Trophoblast cell (in vitro differentiated cells and primary cell): ENCODE results near the gene CUX1.

Source experiments
- DNase-seq, 2 donors: peaks; one replicate each; pipeline ENCODE4 v3.0.0-alpha.2; 2016
- H2AFZ ChIP-seq: 2 replicates; pipeline ENCODE4 v1.6.1; 2013; ENCODE audit warnings: low read length, moderate library complexity, mild to moderate bottlenecking; ENCODE audit not compliant: insufficient read depth, poor library complexity
- H2AK5ac ChIP-seq: 2 replicates; pipeline ENCODE4 v1.6.1; 2013; ENCODE audit warnings: mild to moderate bottlenecking, low read length
- H2BK120ac ChIP-seq: 2 replicates; pipeline ENCODE4 v1.6.1; 2013; ENCODE audit warnings: low read length, mild to moderate bottlenecking, moderate library complexity; ENCODE audit not compliant: insufficient read depth, poor library complexity
- H2BK12ac ChIP-seq: 2 replicates; pipeline ENCODE4 v1.6.1; 2013; ENCODE audit warnings: mild to moderate bottlenecking, low read length, moderate library complexity
- H2BK5ac ChIP-seq: 2 replicates; pipeline ENCODE4 v1.6.1; 2013; ENCODE audit warnings: low read length, low read depth, moderate library complexity, mild to moderate bottlenecking; ENCODE audit not compliant: poor library complexity
- H3K14ac ChIP-seq: 2 replicates; pipeline ENCODE4 v1.6.1; 2013; ENCODE audit warnings: mild to moderate bottlenecking, low read length
- H3K18ac ChIP-seq: 2 replicates; pipeline ENCODE4 v1.6.1; 2013; ENCODE audit warnings: mild to moderate bottlenecking, low read length
- H3K23ac ChIP-seq: 2 replicates; pipeline ENCODE4 v1.6.1; 2013; ENCODE audit warnings: low read length
- H3K27ac ChIP-seq: 2 replicates; pipeline ENCODE4 v1.5.1; 2013; ENCODE audit warnings: low read depth, mild to moderate bottlenecking, inconsistent platforms, low read length, moderate library complexity
- H3K27me3 ChIP-seq: 2 replicates; pipeline ENCODE4 v1.6.1; 2013; ENCODE audit warnings: inconsistent platforms, mild to moderate bottlenecking, low read length, moderate library complexity; ENCODE audit not compliant: insufficient read depth
- H3K36me3 ChIP-seq, 2 experiments: 1 replicate in 1 of 2; 2 replicates in 1 of 2; pipeline ENCODE4 v1.6.1; 2013; ENCODE audit warnings: low read length in 2 of 2, mild to moderate bottlenecking in 2 of 2, moderate library complexity in 1 of 2; ENCODE audit not compliant: insufficient read depth in 2 of 2, control insufficient read depth in 1 of 2
- H3K4ac ChIP-seq: 2 replicates; pipeline ENCODE4 v1.6.1; 2013; ENCODE audit warnings: low read depth, mild to moderate bottlenecking, low read length, moderate library complexity
- H3K4me1 ChIP-seq, 2 experiments: 1 replicate in 1 of 2; 2 replicates in 1 of 2; pipeline ENCODE4 v1.6.1; 2013; ENCODE audit warnings: low read length in 2 of 2, mild to moderate bottlenecking in 2 of 2, moderate library complexity in 1 of 2; ENCODE audit not compliant: insufficient read depth in 2 of 2, control insufficient read depth in 1 of 2
- H3K4me2 ChIP-seq: 2 replicates; pipeline ENCODE4 v1.6.1; 2013; ENCODE audit warnings: inconsistent platforms, mild to moderate bottlenecking, low read length, moderate library complexity
- H3K4me3 ChIP-seq: 2 replicates; pipeline ENCODE4 v1.5.1; 2013; ENCODE audit warnings: mild to moderate bottlenecking, low read depth, low read length, inconsistent platforms
- H3K79me1 ChIP-seq: one replicate; pipeline ENCODE4 v1.6.1; 2013; ENCODE audit warnings: low read length
- H3K79me2 ChIP-seq: 2 replicates; pipeline ENCODE4 v1.6.1; 2013; ENCODE audit warnings: low read length, mild to moderate bottlenecking; ENCODE audit not compliant: control insufficient read depth, insufficient read depth, poor library complexity
- H3K9ac ChIP-seq: 2 replicates; pipeline ENCODE4 v1.6.1; 2013; ENCODE audit warnings: mild to moderate bottlenecking, low read length
- H3K9me3 ChIP-seq: 2 replicates; pipeline ENCODE4 v1.6.1; 2013; ENCODE audit warnings: low read depth, mild to moderate bottlenecking, control low read depth, inconsistent platforms, low read length; ENCODE audit not compliant: insufficient read depth
- H4K12ac ChIP-seq: 2 replicates; pipeline ENCODE4 v1.6.1; 2013; ENCODE audit warnings: low read depth, mild to moderate bottlenecking, low read length, moderate library complexity
- H4K8ac ChIP-seq: 2 replicates; pipeline ENCODE4 v1.6.1; 2013; ENCODE audit warnings: low read depth, mild to moderate bottlenecking, low read length, moderate library complexity
- H4K91ac ChIP-seq: one replicate; pipeline ENCODE4 v1.6.1; 2013; ENCODE audit warnings: low read depth, mild to moderate bottlenecking, low read length, moderate library complexity
- WGBS: extraction: QIAGEN DNeasy Blood & Tissue Kit; methylation state at CpG from one replicate; pipeline ENCODE4 v1.1.7; 2013; ENCODE audit warnings: missing lambda C conversion rate; ENCODE audit not compliant: insufficient read length, insufficient coverage; ENCODE audit errors: extremely low coverage; 5-methylcytosine and 5-hydroxymethylcytosine counted together

The CUX1 gene

DNA sequence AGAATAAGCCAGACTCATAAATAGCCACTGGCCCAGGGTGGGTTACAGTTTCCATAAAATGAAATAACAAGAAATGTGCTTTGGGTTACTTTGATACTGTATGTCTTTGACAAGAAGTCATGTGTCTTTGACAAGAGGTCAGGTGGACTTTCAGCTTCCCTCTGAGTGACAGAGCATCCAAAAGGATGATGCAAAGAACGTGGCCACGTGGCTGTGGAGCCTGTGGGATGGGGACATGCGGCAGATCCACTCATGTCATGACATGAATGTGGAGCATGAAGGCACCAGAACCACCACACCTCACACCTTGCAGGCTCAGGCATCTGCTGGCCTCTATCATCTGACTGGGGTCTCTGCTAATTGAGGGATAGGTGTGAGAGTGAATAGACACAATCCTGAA lies 37.1 kb upstream of the CUX1 start:
- Histone ChIP-seq H3K36me3 (no peaks in the 10 kb centered on the region), H3K27me3 (no peaks in the 10 kb centered on the region), H2BK12ac (no peak overlapping the region), H3K79me2 (no peaks in the 10 kb centered on the region), H3K9me3 (peaks cover 2% of the 10 kb centered on the region), H3K4me3 (no peak overlapping the region), H2BK120ac (no peak overlapping the region), H2AK5ac (no peak overlapping the region), H3K4me2 (no peak overlapping the region), H3K4me1 (peaks cover 5% of the 10 kb centered on the region in 2 experiments), H3K18ac (no peak overlapping the region), H3K14ac (no peak overlapping the region), H4K12ac (no peak overlapping the region), H3K4ac (no peak overlapping the region), H3K23ac (no peak overlapping the region), H2BK5ac (no peak overlapping the region), H4K91ac (no peak overlapping the region), H3K27ac (no peak overlapping the region), H4K8ac (no peak overlapping the region), H2AFZ (no peak overlapping the region), H3K9ac (no peak overlapping the region), H3K79me1 (no peaks in the 10 kb centered on the region)
- no peak for DNase-seq
- WGBS, result no CpG with 5 or more reads among the region's 3 CpGs

DNA sequence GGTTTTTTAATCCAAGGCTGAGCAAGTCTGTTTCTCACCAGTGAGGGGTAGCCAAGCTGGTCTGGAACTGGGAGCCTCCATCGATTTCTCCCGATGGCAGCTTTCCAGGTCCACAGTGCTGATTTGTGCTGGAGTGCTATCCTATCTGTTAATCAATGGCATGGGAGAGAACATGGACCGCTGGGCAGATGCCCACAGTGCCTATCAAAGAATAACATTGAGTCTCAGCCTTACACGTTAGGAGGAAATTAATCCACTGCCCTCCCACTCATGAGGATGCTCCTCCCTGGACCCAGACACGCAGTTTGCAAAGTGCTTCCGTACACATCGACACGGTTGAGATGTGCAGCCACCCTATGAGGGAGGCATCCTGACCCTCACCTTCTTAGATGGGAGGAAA lies 36.0 kb upstream of the CUX1 start:
- H4K8ac ChIP-seq, result no peak overlapping the region
- no peak overlapping the region for H3K9ac ChIP-seq
- no peak overlapping the region for H3K14ac ChIP-seq
- H3K9me3 ChIP-seq, result peaks cover 2% of the 10 kb centered on the region
- no peak overlapping the region for H3K4me3 ChIP-seq
- no peak overlapping the region for H4K91ac ChIP-seq
- no peak overlapping the region for H3K4ac ChIP-seq
- WGBS, result no CpG with 5 or more reads among the region's 8 CpGs
- H3K36me3 ChIP-seq, result no peaks in the 10 kb centered on the region
- no peak for DNase-seq
- no peak overlapping the region for H2BK120ac ChIP-seq
- H2AFZ ChIP-seq, result no peak overlapping the region
- H2BK12ac ChIP-seq, result no peak overlapping the region
- H3K27ac ChIP-seq, result no peak overlapping the region
- peaks cover 5% of the 10 kb centered on the region in 2 experiments for H3K4me1 ChIP-seq
- H2AK5ac ChIP-seq, result no peak overlapping the region
- H3K23ac ChIP-seq, result no peak overlapping the region
- H3K18ac ChIP-seq, result no peak overlapping the region
- no peak overlapping the region for H4K12ac ChIP-seq
- no peak overlapping the region for H2BK5ac ChIP-seq
- H3K4me2 ChIP-seq, result no peak overlapping the region
- no peaks in the 10 kb centered on the region for H3K79me1 ChIP-seq
- no peaks in the 10 kb centered on the region for H3K79me2 ChIP-seq
- H3K27me3 ChIP-seq, result no peaks in the 10 kb centered on the region

DNA sequence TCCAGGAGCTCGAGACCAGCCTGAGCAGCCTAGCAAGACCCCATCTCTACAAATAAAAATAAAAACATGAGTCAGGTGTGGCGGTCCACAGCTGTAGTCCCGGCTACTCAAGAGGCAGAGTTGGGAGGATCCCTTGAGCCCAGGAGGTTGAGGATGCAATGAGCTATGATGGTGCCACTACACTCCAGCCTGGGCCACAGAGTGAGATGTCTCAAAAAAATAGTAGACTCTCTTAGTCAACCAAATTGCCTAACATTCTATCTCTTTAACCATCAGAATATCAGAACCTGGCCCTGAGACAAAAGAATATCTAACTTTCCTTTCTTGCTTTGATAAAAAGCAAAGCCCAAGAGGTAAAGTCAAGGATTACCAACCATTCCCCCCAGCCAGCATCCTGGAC lies 35.0 kb upstream of the CUX1 start:
- H3K9ac ChIP-seq, result no peak overlapping the region
- H2BK120ac ChIP-seq, result no peak overlapping the region
- no peak overlapping the region for H4K12ac ChIP-seq
- no peak overlapping the region for H3K4ac ChIP-seq
- peaks cover 5% of the 10 kb centered on the region in 2 experiments for H3K4me1 ChIP-seq
- no peak overlapping the region for H3K14ac ChIP-seq
- no peaks in the 10 kb centered on the region for H3K36me3 ChIP-seq
- no peak overlapping the region for H3K4me2 ChIP-seq
- no peaks in the 10 kb centered on the region for H3K79me1 ChIP-seq
- H3K4me3 ChIP-seq, result no peak overlapping the region
- no peak overlapping the region for H2AK5ac ChIP-seq
- no peaks in the 10 kb centered on the region for H3K27me3 ChIP-seq
- no peaks in the 10 kb centered on the region for H3K79me2 ChIP-seq
- peak; percentile 62 to 76 for DNase-seq
- no peak overlapping the region for H2BK12ac ChIP-seq
- no peak overlapping the region for H3K18ac ChIP-seq
- no peak overlapping the region for H3K27ac ChIP-seq
- no peak overlapping the region for H4K8ac ChIP-seq
- no peak overlapping the region for H4K91ac ChIP-seq
- no peak overlapping the region for H3K23ac ChIP-seq
- H2AFZ ChIP-seq, result no peak overlapping the region
- WGBS, result no CpG with 5 or more reads among the region's 3 CpGs
- no peak overlapping the region for H2BK5ac ChIP-seq
- peaks cover 2% of the 10 kb centered on the region for H3K9me3 ChIP-seq

- Histone ChIP-seq H3K4me2 (no peak overlapping the region), H2AFZ (no peak overlapping the region), H4K12ac (no peak overlapping the region), H2BK120ac (no peak overlapping the region), H3K27me3 (no peaks in the 10 kb centered on the region), H4K8ac (no peak overlapping the region), H3K18ac (no peak overlapping the region), H2BK5ac (no peak overlapping the region), H3K14ac (no peak overlapping the region), H3K36me3 (no peaks in the 10 kb centered on the region), H3K23ac (no peak overlapping the region), H3K27ac (no peak overlapping the region), H3K4me3 (no peak overlapping the region), H2BK12ac (no peak overlapping the region), H3K9ac (no peak overlapping the region), H3K79me2 (no peaks in the 10 kb centered on the region), H2AK5ac (no peak overlapping the region), H3K79me1 (no peaks in the 10 kb centered on the region), H3K9me3 (peaks cover 4% of the 10 kb centered on the region), H3K4me1 (peaks cover 5% of the 10 kb centered on the region in 2 experiments), H3K4ac (no peak overlapping the region), H4K91ac (no peak overlapping the region)
- WGBS, result no CpG with 5 or more reads among the region's 3 CpGs
- DNase-seq, result peak; percentile 51 to 92
Observed at GRCh38 chr7:101782896-101783295, 34.5 kb upstream of the CUX1 start.
